Pancreas (tissue), 10 donors: ENCODE data around the gene CLCN2. TPM values are rescaled to one million over a fixed set of nuclear protein-coding genes. Genes with fewer than 3 reads are reported as not detected.

Experiments used
- ATAC-seq, 4 donors: fragments of 200-7000 bp; cut with Tn5 transposase; one replicate each; pipeline versions ENCODE4 v1.8.0 to v1.9.1; 2020; ENCODE audit warnings: mild to moderate bottlenecking in 4 of 4, moderate library complexity in 4 of 4
- DNase-seq, 6 donors: peaks; one replicate each; pipeline ENCODE4 v3.0.0-alpha.2; 2020
- FAIRE-seq: peaks from 2 replicates; lab custom pipeline; 2012; peaks lifted over from hg19 to GRCh38; lab: Jason Lieb, UNC
- H3K27ac ChIP-seq, 4 donors: fragments of 200-600 bp; sonication (generic); 1 replicate in 3 of 4; 2 replicates in 1 of 4; pipeline versions ENCODE4 v1.5.0 to v1.8.0; 2020
- H3K27me3 ChIP-seq, 4 donors: fragments of 200-600 bp; one replicate each; pipeline ENCODE4 v1.8.0; 2021
- H3K36me3 ChIP-seq, 3 donors: fragments of 200-600 bp; sonication (generic) in 1 of 3; one replicate each; pipeline versions ENCODE4 v1.5.0 to v1.8.0; 2020 to 2021
- H3K4me1 ChIP-seq, 3 donors: fragments of 200-600 bp; one replicate each; pipeline ENCODE4 v1.8.0; 2021
- H3K4me3 ChIP-seq, 4 donors: fragments of 200-600 bp; sonication (generic) in 2 of 4; one replicate each; pipeline versions ENCODE4 v1.5.0 to v1.8.0; 2020 to 2021
- H3K9me3 ChIP-seq, 4 donors: fragments of 200-600 bp; one replicate each; pipeline ENCODE4 v1.8.0; 2021
- WGBS, 2 donors: extraction: QIAGEN DNeasy Blood & Tissue Kit; methylation state at CpG; one replicate each; pipeline ENCODE4 v1.1.7; 2013; 5-methylcytosine and 5-hydroxymethylcytosine counted together
- intact Hi-C, 3 donors: fragments of 100-400 bp; cut with DNase I; formaldehyde crosslinking; loops; one replicate each; pipeline versions ENCODE4 v1.11.1 to v1.14.2; 2022
- polyA plus RNA-seq, 2 donors: library from polyadenylated mRNA; stranded (reverse); fragments of 200-250 nt; gene quantifications; one replicate each; pipeline ENCODE4 v1.2.3, GENCODE V29; 2013
- total RNA-seq, 6 donors: library from RNA; stranded (reverse); fragmentation: NEBNext Ultra II Directional in 4 of 6; extraction: Animal tissue kit (Norgen Biotek cat#: 25700) in 4 of 6; gene quantifications; one replicate each; pipeline versions ENCODE4 v1.2.1 to v1.2.4, GENCODE V29; 2021 to 2023
- TF ChIP-seq, protein P1 (sequence below), 4 donors: fragments of 200-600 bp; sonication (generic) in 3 of 4; IDR thresholded peaks; one replicate each; pipeline versions ENCODE4 v1.5.0 to v1.8.0; 2021; ENCODE audit warnings: antibody characterized with exemption in 4 of 4
- donor health status: healthy with polysubstance abuse.
- donor health status: DM: no; HTN: no; CAD: no; lungs with moderate emphysema.
- donor health status: DM: no; HTN: no; CAD: no.
- donor health status: control.
- donor health status: control.
- donor health status: Bipolar disorder and iron deficiency.
- donor health status: DM: yes; HTN: yes; CAD: no.
- donor health status: DM: no; HTN: no; CAD: no.
- donor health status: DM: no; HTN: no; CAD: no.
- donor health status: DM: yes; HTN: yes; CAD: no.

CLCN2 gene
- total and polyA plus RNA-seq, 8 donors: 4.9 to 25.5 (median 7.9) TPM

DNA sequence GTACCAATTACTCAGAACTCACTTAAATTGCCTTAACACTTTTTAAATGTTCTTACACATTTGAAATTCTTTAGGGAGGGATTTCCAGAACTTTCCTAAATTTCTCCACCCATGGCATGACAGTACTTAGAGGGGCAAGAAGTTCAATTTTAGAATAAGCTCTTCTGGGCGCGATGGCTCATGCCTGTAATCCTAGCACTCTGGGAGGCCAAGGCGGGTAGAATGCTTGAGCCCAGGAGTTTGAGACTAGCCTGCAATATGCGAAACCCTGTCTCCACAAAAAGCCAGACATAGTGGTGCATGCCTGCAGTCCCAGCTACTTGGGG, 13.4 kb downstream of the CLCN2 start:
- Histone ChIP-seq H3K9me3 (no peaks in the 10 kb centered on the region), H3K27me3 (no peaks in the 10 kb centered on the region)
- 82 to 92% methylated on average over 4 of the region's 4 CpGs for WGBS, 2 donors

DNA sequence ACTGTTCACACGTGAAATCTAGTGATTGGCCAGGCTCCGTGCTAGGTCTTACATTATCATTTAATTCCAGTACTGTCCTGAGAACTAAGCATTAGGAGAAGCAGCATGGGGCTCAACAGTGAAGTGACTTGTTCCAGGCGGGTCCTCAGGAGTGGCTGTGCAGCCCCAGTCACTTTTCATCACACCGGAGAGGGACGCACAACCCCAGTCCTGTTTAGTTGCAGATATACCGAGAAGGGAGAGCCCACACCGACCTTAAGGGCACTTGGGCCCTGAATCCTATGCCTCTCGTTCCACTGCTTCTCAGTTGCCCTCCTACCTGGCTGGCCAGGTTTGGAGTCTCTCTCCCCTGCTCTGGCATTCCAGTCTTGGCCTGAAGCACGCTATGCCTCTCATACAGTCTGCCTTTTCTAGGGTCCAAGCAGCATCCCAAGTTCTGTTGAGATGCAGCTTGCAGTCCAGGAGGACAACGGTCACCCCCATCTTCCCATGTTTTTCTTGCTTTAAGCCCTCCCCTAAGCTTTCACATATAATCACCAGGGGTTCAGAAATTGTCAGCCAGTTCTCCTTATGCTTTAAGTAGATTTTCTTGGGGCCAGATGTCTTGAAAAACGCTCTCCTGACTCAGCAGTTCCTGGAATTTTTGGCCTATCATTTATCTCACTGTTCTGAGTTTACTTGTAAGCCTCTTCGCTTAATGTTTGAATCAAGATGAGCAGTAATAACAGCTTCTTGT, 13.9 kb downstream of the CLCN2 start:
- Histone ChIP-seq H3K27ac (no peak overlapping the region), H3K4me1 (peaks cover 0 to 12% (median 3%) of the 10 kb centered on the region in 3 donors), H3K9me3 (no peaks in the 10 kb centered on the region), H3K27me3 (no peaks in the 10 kb centered on the region), H3K36me3 (no peaks in the 10 kb centered on the region), H3K4me3 (no peak overlapping the region)
- DNase-seq: no peak
- FAIRE-seq: no peak
- ATAC-seq: no peak
- TF ChIP-seq, protein P1, sequence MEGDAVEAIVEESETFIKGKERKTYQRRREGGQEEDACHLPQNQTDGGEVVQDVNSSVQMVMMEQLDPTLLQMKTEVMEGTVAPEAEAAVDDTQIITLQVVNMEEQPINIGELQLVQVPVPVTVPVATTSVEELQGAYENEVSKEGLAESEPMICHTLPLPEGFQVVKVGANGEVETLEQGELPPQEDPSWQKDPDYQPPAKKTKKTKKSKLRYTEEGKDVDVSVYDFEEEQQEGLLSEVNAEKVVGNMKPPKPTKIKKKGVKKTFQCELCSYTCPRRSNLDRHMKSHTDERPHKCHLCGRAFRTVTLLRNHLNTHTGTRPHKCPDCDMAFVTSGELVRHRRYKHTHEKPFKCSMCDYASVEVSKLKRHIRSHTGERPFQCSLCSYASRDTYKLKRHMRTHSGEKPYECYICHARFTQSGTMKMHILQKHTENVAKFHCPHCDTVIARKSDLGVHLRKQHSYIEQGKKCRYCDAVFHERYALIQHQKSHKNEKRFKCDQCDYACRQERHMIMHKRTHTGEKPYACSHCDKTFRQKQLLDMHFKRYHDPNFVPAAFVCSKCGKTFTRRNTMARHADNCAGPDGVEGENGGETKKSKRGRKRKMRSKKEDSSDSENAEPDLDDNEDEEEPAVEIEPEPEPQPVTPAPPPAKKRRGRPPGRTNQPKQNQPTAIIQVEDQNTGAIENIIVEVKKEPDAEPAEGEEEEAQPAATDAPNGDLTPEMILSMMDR (IDR thresholded peaks at IDR 0.05): no peak
- WGBS, 2 donors: 73 to 75% methylated on average over 12 of the region's 12 CpGs
- intact Hi-C loops: no loop called here

More for the DNA sequence above, 13.4 kb downstream of the CLCN2 start:
- FAIRE-seq (no peak), DNase-seq (no peak), ATAC-seq (no peak)
- TF ChIP-seq, protein P1 (IDR thresholded peaks at IDR 0.05): no peak
- Histone ChIP-seq H3K27ac (no peak overlapping the region), H3K36me3 (no peaks in the 10 kb centered on the region), H3K4me3 (no peak overlapping the region), H3K4me1 (peaks cover 0 to 16% (median 5%) of the 10 kb centered on the region in 3 donors)
- intact Hi-C loops: no loop called here

DNA sequence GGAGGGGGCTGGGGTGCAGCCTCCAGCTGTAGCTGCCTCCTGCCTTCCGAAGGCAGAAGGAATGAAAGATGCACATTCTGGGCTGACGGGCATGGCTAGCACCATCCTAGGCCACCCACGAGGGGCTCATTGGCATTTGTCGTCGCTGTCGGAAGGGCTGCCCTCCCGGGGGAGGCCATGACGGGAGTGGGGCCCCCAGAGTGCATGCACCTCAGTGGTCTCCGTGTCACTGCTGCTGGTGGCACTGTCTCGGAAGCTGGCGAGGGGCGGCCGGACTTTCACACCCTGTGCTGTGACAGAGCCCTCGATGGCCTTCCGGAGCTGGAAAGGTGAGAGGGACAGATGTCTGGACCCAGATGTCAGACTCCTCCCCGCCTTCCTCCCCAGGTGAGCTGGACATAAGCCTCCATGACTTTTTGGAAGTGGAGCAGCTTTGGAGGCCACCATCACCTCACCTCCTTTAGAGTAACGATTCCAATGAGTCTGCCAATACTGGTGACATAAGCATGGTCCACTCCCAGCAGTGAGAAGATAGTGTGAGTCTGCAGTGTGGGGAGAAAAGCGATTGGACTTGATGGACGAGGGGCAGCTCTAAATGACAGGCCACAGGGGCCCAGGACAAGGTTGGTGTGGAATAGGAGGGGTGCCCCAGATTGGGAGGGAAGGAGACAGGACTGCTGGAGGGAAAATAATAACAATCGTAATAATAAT, 14.8 kb downstream of the CLCN2 start:
- FAIRE-seq (no peak), DNase-seq (peak in 1 of 6 donors; percentile 74), ATAC-seq (no peak)
- Histone ChIP-seq H3K4me1 (peaks cover 0 to 7% (median 0%) of the 10 kb centered on the region in 3 donors), H3K4me3 (no peak overlapping the region), H3K27me3 (no peaks in the 10 kb centered on the region), H3K36me3 (no peaks in the 10 kb centered on the region), H3K9me3 (no peaks in the 10 kb centered on the region), H3K27ac (no peak overlapping the region)
- intact Hi-C loops: no loop called here
- WGBS, 2 donors: 88 to 95% methylated on average over 20 of the region's 20 CpGs
- TF ChIP-seq, protein P1 (IDR thresholded peaks at IDR 0.05): no peak

DNA sequence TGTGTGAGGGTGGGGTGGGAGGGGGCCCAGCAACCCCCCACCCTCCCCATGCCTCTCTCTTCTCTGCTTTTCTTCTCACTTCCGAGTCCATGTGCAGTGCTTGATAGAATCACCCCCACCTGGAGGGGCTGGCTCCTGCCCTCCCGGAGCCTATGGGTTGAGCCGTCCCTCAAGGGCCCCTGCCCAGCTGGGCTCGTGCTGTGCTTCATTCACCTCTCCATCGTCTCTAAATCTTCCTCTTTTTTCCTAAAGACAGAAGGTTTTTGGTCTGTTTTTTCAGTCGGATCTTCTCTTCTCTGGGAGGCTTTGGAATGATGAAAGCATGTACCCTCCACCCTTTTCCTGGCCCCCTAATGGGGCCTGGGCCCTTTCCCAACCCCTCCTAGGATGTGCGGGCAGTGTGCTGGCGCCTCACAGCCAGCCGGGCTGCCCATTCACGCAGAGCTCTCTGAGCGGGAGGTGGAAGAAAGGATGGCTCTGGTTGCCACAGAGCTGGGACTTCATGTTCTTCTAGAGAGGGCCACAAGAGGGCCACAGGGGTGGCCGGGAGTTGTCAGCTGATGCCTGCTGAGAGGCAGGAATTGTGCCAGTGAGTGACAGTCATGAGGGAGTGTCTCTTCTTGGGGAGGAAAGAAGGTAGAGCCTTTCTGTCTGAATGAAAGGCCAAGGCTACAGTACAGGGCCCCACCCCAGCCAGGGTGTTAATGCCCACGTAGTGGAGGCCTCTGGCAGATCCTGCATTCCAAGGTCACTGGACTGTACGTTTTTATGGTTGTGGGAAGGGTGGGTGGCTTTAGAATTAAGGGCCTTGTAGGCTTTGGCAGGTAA, 15.9 kb downstream of the CLCN2 start:
- peaks cover 0 to 3% (median 0%) of the 10 kb centered on the region in 3 donors for H3K4me1 ChIP-seq
- no peaks in the 10 kb centered on the region for H3K36me3 ChIP-seq
- intact Hi-C loops: no loop called here
- peak in 4 of 6 donors; percentile 44 to 64 (median 61) for DNase-seq
- H3K27me3 ChIP-seq: no peaks in the 10 kb centered on the region
- peak overlapping the region in 1 of 4 donors; percentile 0 for H3K27ac ChIP-seq
- FAIRE-seq: no peak
- peak; percentile 32 to 78 (median 76) for ATAC-seq
- TF ChIP-seq, protein P1 (IDR thresholded peaks at IDR 0.05): peak in 2 of 4 donors; percentile 16 to 31
- no peaks in the 10 kb centered on the region for H3K9me3 ChIP-seq
- WGBS, 2 donors: 40 to 44% methylated on average over 14 of the region's 14 CpGs
- H3K4me3 ChIP-seq: no peak overlapping the region
